Measurements from ENCODE around the gene HAVCR1. TPM values are rescaled to one million over a fixed set of nuclear protein-coding genes. Genes with fewer than 3 reads are reported as not detected.

HAVCR1 gene
- not detected for polyA plus RNA-seq (2013, experiment 1 of 2)
- polyA plus RNA-seq (2013, experiment 2 of 2), result 0.15 TPM

DNA sequence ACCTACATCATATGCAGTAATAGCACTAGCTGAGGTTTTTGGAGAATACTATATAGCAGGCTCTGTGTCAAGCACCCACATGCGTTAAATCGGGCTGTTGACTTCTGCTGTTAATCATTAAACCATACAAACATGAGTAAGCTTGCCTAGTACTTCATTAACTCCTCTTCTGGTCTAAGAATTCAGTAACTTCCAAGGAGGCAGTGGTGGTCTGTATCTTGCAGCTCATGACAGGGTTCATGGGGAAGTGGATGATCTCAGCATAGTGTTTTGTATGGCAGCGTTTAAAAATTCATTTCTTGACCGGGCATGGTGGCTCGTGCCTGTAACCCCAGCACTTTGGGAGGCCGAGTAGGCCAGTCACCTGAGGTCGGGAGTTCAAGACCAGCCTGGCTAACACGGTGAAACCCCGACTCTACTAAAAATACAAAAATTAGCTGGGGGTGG, at the start of gene HAVCR1:
Gene HAVCR1 (minus strand): TSS at position 24 of the 447 bp plus-strand sequence. CDS start 1,173 bp downstream, outside the sequence.
- H3K27ac ChIP-seq (ENCODE audit: low read depth, low read length, severe bottlenecking), result no peak within 1 kb of the TSS
- H3K36me3 ChIP-seq (ENCODE audit: control insufficient read depth, insufficient read depth, low read length), result no peaks in the 10 kb centered on the region
- WGBS, 2 experiments (ENCODE audit: insufficient coverage in 2 of 2), result 87 to 88% methylated on average over 6 to 8 of the region's 9 CpGs
- no peak within 1 kb of the TSS for H3K4me3 ChIP-seq (ENCODE audit: extremely low read depth, insufficient read depth, low read length, poor library complexity, severe bottlenecking)
- H3K4me1 ChIP-seq (ENCODE audit: control insufficient read depth, insufficient read depth, low read length, poor library complexity, severe bottlenecking), result no peaks in the 10 kb centered on the region
- H3K9me3 ChIP-seq (ENCODE audit: control insufficient read depth, low read length), result no peaks in the 10 kb centered on the region

DNA sequence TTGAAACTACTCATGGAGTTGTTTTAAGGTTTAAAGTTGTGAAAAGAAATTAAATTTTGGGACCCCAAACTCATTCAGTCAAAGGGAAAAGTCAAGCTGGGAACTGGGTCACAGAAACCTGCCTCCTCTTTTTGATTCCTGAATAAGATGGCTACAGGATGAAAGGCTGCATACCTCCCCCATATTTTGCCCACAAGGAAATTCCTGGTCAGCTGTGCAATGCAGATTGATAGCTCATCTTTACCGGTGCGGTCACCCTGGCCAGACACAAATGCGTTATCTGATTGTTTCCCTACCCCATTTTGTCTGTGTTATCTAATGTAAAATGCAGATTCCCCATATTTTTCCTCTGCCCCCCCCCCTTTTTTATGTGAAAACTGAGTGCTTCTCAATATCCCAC, 48.6 kb upstream of the HAVCR1 start:
- H3K4me1 ChIP-seq (ENCODE audit: control insufficient read depth, insufficient read depth, low read length, poor library complexity, severe bottlenecking), result peaks cover 7% of the 10 kb centered on the region
- peak overlapping the region; percentile 13 for H3K27ac ChIP-seq (ENCODE audit: low read depth, low read length, severe bottlenecking)
- H3K4me3 ChIP-seq (ENCODE audit: extremely low read depth, insufficient read depth, low read length, poor library complexity, severe bottlenecking), result no peak overlapping the region
- WGBS, 2 experiments (ENCODE audit: insufficient coverage in 2 of 2), result 90 to 100% methylated on average over 1 to 2 of the region's 3 CpGs
- H3K36me3 ChIP-seq (ENCODE audit: control insufficient read depth, insufficient read depth, low read length), result no peaks in the 10 kb centered on the region
- H3K9me3 ChIP-seq (ENCODE audit: control insufficient read depth, low read length), result no peaks in the 10 kb centered on the region

DNA sequence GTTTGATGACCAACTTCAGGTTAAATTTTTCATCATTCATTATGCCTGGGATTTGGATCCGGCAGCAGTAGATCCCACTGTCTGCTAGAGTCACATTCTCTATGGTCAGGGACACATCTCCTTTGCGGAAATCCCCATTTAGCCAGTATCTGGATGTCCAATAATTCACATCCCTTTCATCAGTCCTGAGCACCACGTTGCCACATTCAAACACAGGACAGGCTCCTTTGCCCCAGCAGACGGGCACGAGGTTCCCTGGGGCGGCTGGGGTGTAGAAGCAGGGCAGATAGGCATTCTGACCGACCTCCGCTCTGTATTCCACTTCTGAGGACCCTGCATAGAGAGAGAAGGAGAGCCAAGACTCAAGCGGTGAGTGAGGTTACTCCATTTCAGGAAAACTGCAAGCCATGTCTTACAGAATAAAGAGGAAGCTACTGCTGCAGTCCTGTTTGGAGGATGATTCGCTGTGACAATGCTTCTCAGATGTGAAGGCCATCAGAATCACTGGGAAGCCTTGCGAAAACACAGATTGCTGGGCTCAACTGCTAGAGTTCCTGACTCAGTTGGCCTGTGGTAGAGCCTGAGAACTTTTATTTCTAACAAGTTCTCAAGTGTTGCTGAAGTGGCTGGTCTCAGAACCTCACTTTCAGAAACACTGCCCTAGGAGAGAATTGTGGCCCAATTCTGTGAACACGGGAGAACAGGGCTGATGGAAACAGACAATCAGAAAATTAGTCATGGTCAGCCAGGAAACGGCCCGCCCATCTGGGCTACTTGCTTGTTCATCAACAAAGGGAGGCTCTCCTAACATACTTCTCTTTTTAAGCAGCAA, 47.9 kb upstream of the HAVCR1 start:
- Histone ChIP-seq H3K27ac (ENCODE audit: low read depth, low read length, severe bottlenecking) (peak overlapping the region; percentile 13), H3K4me1 (ENCODE audit: control insufficient read depth, insufficient read depth, low read length, poor library complexity, severe bottlenecking) (peaks cover 7% of the 10 kb centered on the region), H3K36me3 (ENCODE audit: control insufficient read depth, insufficient read depth, low read length) (no peaks in the 10 kb centered on the region), H3K9me3 (ENCODE audit: control insufficient read depth, low read length) (no peaks in the 10 kb centered on the region), H3K4me3 (ENCODE audit: extremely low read depth, insufficient read depth, low read length, poor library complexity, severe bottlenecking) (no peak overlapping the region)
- 92 to 96% methylated on average over 11 to 14 of the region's 14 CpGs for WGBS, 2 experiments (ENCODE audit: insufficient coverage in 2 of 2)

DNA sequence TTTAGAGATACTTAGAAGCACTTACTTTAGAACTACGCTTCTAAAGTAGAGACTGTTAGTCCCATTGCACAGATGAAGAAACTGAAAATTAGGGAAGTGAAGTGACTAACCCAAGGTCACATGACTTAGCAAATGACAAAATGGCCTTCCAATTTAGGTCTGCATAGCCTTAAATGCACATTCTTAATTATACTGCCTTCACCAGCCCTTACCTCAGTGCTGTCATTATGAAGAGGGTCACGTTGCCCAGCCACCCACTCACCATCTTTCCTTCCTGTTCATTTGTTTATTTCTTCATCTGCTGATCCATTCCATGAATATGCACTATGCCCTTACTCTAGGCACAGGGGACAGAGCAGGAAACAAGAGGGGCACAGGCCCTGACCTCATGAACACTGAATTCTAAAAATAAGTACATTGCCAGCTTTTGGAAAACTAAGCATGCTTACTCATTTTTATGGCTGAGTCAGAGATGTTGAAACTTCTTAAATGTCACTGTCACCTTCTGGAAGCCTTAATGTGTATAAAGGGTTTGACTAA, 41.3 kb upstream of the HAVCR1 start:
- no peak overlapping the region for H3K4me3 ChIP-seq (ENCODE audit: extremely low read depth, insufficient read depth, low read length, poor library complexity, severe bottlenecking)
- WGBS, 2 experiments (ENCODE audit: insufficient coverage in 2 of 2), result 83 to 100% methylated on average over 2 of the region's 2 CpGs
- H3K4me1 ChIP-seq (ENCODE audit: control insufficient read depth, insufficient read depth, low read length, poor library complexity, severe bottlenecking), result no peaks in the 10 kb centered on the region
- no peaks in the 10 kb centered on the region for H3K36me3 ChIP-seq (ENCODE audit: control insufficient read depth, insufficient read depth, low read length)
- no peak overlapping the region for H3K27ac ChIP-seq (ENCODE audit: low read depth, low read length, severe bottlenecking)
- no peaks in the 10 kb centered on the region for H3K9me3 ChIP-seq (ENCODE audit: control insufficient read depth, low read length)

DNA sequence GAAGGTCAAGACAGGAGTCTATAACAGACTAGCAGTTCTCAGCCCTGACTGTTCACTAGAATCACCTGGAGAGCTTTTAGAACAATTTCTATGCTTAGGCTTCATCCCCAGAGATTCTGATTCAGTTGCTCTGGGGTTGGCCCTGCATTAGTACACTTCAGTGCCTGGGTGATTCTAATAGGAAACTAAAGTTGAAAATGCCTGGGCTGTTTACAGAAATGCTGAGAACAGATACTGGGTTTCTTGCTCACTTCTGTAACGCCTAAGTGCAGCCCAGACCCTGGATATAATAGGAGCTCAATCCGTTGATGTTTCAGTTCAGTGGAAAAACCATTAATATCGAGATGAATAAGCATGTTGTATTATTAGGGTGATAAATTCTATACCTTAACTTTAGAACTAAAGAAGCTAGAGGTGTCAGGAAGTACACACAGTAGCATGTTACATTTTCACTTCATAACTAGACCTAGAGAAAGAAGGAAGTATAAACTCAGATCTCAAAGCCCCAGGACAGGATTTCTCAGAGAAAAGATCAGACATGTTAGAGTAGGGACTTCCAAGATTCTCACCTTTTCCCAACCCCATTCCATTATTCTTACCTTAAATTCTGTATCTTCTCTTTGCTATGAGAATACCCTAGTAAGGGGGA, 29.6 kb upstream of the HAVCR1 start:
- no peak overlapping the region for H3K27ac ChIP-seq (ENCODE audit: low read depth, low read length, severe bottlenecking)
- no peaks in the 10 kb centered on the region for H3K36me3 ChIP-seq (ENCODE audit: control insufficient read depth, insufficient read depth, low read length)
- H3K9me3 ChIP-seq (ENCODE audit: control insufficient read depth, low read length), result no peaks in the 10 kb centered on the region
- no peaks in the 10 kb centered on the region for H3K4me1 ChIP-seq (ENCODE audit: control insufficient read depth, insufficient read depth, low read length, poor library complexity, severe bottlenecking)
- H3K4me3 ChIP-seq (ENCODE audit: extremely low read depth, insufficient read depth, low read length, poor library complexity, severe bottlenecking), result no peak overlapping the region
- 67 to 90% methylated on average over 1 of the region's 3 CpGs for whole genome bisulfite sequencing, 2 experiments (ENCODE audit: insufficient coverage in 2 of 2)

DNA sequence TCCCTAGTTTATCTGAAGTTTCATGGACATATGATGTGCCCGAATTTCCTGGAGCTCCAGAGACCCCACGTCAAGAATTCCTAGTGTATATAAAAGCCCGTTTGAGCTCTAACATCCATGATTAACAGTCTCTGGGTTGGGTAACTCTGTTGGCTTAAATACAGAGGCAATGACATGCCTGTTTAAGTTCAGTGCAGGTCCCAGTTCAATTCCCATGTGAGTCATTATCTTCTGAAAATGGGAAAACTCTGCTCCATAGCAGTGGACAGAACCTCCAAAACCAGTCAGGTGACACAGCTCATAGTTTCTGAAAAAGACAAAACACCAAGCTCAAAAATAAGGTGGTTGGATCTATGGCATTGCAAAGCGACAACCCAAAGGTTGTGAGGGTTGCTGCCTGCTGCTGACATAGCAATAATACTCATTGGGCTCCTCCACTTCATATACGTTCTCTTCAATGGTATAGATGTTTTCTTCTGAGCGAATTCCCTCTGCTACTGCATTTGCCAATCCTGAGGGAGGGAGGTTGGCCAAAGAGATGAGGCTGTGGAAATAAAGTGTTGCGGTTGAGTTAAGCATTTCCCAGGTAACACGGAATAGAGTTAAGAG, 27.9 kb upstream of the HAVCR1 start:
- no peaks in the 10 kb centered on the region for H3K9me3 ChIP-seq (ENCODE audit: control insufficient read depth, low read length)
- H3K36me3 ChIP-seq (ENCODE audit: control insufficient read depth, insufficient read depth, low read length), result no peaks in the 10 kb centered on the region
- no peak overlapping the region for H3K4me3 ChIP-seq (ENCODE audit: extremely low read depth, insufficient read depth, low read length, poor library complexity, severe bottlenecking)
- H3K4me1 ChIP-seq (ENCODE audit: control insufficient read depth, insufficient read depth, low read length, poor library complexity, severe bottlenecking), result no peaks in the 10 kb centered on the region
- no peak overlapping the region for H3K27ac ChIP-seq (ENCODE audit: low read depth, low read length, severe bottlenecking)
- 83 to 94% methylated on average over 5 to 6 of the region's 8 CpGs for WGBS, 2 experiments (ENCODE audit: insufficient coverage in 2 of 2)

DNA sequence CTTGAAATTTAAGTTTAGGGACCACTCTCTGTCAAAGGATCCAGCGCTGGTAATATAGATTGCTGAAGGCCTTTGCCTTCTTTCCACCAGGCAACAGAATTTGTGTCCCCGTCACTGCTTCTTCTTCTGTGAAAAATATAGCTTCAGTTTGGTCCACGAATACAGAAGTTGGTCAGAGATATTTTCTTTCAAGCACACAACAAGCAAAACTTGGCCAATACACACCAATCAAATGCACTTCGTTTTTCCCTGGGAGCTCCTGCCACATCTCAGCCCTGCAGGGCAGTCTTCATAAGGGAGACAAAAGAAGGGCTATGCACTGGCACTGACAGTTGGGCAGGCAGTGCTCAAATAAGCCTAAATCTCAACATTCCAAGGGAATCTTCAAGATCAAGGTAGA, 27.0 kb upstream of the HAVCR1 start:
- Histone ChIP-seq H3K36me3 (ENCODE audit: control insufficient read depth, insufficient read depth, low read length) (no peaks in the 10 kb centered on the region), H3K9me3 (ENCODE audit: control insufficient read depth, low read length) (no peaks in the 10 kb centered on the region), H3K27ac (ENCODE audit: low read depth, low read length, severe bottlenecking) (no peak overlapping the region), H3K4me1 (ENCODE audit: control insufficient read depth, insufficient read depth, low read length, poor library complexity, severe bottlenecking) (no peaks in the 10 kb centered on the region), H3K4me3 (ENCODE audit: extremely low read depth, insufficient read depth, low read length, poor library complexity, severe bottlenecking) (no peak overlapping the region)
- WGBS, 2 experiments (ENCODE audit: insufficient coverage in 2 of 2), result 88 to 100% methylated on average over 2 to 3 of the region's 4 CpGs

DNA sequence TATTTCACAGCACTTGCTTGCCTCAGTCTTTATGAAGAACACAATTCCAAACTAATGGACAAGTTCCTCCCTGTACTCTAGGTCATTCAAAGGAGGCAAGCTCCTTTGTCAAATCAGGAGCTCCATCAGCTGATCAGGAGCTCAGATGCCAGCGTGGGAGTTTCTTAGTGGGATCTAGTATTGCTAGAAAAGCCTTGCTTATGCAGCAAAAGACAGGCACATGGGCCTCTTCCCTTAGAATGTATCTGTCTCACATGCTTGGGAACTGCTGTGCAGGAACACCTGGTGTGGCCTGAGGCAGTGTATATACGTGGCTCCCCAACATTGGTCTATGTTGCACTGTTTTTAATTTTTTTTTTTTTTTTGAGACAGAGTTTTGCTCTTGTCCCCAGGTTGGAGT, 21.4 kb upstream of the HAVCR1 start:
- Histone ChIP-seq H3K9me3 (ENCODE audit: control insufficient read depth, low read length) (no peaks in the 10 kb centered on the region), H3K27ac (ENCODE audit: low read depth, low read length, severe bottlenecking) (no peak overlapping the region), H3K36me3 (ENCODE audit: control insufficient read depth, insufficient read depth, low read length) (no peaks in the 10 kb centered on the region), H3K4me3 (ENCODE audit: extremely low read depth, insufficient read depth, low read length, poor library complexity, severe bottlenecking) (no peak overlapping the region), H3K4me1 (ENCODE audit: control insufficient read depth, insufficient read depth, low read length, poor library complexity, severe bottlenecking) (no peaks in the 10 kb centered on the region)
- 60 to 81% methylated on average over 1 to 2 of the region's 2 CpGs for WGBS, 2 experiments (ENCODE audit: insufficient coverage in 2 of 2)

DNA sequence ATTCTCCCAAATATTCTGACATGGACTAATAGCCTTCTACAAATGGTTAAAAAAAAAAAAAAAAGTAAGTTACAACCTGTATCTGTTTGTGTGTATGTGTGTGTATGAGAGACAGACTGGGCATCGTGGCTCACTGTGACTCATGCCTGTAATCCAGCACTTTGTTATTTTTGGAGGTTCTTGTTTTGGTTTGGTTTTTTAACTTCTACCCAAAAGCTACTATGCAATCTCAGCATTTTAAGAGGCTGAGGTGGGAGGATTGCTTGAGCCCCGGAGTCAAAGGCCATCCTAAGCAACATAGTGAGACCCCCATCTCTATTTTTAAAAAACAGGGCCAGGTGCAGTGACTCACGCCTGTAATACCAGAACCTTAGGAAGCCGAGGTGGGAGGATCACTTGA, 17.6 kb upstream of the HAVCR1 start:
- Histone ChIP-seq H3K27ac (ENCODE audit: low read depth, low read length, severe bottlenecking) (no peak overlapping the region), H3K4me1 (ENCODE audit: control insufficient read depth, insufficient read depth, low read length, poor library complexity, severe bottlenecking) (no peaks in the 10 kb centered on the region), H3K4me3 (ENCODE audit: extremely low read depth, insufficient read depth, low read length, poor library complexity, severe bottlenecking) (no peak overlapping the region), H3K36me3 (ENCODE audit: control insufficient read depth, insufficient read depth, low read length) (no peaks in the 10 kb centered on the region), H3K9me3 (ENCODE audit: control insufficient read depth, low read length) (no peaks in the 10 kb centered on the region)
- 67 to 87% methylated on average over 1 to 3 of the region's 4 CpGs for WGBS, 2 experiments (ENCODE audit: insufficient coverage in 2 of 2)

DNA sequence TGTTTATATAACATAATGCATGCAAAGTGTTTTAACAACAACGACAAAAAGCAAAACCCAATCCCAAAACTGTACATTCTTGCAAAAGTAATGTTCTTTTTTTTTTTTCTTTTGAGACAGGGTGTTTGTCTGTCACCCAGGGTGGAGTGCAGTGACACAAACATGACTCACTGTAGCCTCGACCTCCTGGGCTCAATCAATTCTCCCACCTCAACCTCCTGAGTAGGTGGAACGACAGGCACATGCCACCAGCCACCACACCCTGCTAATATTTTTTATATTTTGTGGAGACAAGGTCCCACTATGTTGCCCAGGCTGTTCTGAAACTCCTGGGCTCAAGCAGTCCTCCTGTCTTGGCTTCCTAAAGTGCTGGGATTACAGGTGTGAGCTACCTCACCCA, 13.6 kb upstream of the HAVCR1 start:
- Histone ChIP-seq H3K4me3 (ENCODE audit: extremely low read depth, insufficient read depth, low read length, poor library complexity, severe bottlenecking) (no peak overlapping the region), H3K27ac (ENCODE audit: low read depth, low read length, severe bottlenecking) (no peak overlapping the region), H3K4me1 (ENCODE audit: control insufficient read depth, insufficient read depth, low read length, poor library complexity, severe bottlenecking) (no peaks in the 10 kb centered on the region), H3K36me3 (ENCODE audit: control insufficient read depth, insufficient read depth, low read length) (no peaks in the 10 kb centered on the region), H3K9me3 (ENCODE audit: control insufficient read depth, low read length) (no peaks in the 10 kb centered on the region)
- 60% methylated on average over 1 of the region's 3 CpGs; no CpG with 5 or more reads in 1 of the 2 experiments for WGBS, 2 experiments (ENCODE audit: insufficient coverage in 2 of 2)
